Measurements from ENCODE around the gene NR2E1. TPM values are rescaled to one million over a fixed set of nuclear protein-coding genes. Genes with fewer than 3 reads are reported as not detected.

The NR2E1 gene
- total RNA-seq, 4 donors from 2014 or later = not detected

DNA sequence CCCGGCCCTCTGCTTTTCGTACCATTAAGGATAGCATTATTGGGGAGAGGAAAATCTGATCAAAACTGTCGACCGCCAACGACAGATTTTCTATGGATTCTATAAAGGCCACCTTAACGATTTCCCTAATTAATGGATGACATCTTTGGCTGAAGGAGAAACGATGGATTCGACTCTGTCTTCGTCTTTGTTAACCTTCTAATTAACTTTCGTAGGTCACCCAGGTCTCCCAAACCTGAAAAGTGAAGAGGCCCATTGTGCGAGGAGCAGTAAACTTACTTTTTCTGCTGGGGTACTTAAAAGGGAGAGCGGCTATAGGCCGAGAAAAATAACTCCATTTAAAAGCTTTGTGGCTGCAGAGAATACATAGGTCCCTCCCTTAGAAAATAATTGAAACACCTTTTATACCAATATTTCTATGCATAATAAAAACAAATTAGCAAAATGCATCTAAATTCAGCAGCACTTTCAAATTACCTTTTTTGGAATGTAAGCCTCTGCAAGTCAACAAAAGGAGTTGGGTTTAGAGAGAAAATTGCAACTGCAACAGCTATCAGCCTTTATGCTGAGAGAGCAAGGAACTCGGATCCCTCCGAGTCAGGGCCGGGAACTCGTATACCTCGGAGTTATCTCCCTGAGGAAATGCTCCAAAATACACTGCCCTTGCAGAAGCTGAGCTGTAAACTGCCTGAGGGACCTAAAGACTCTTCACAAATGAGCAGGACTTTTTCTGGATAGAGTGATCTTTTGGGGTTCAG, 31.4 kb upstream of the NR2E1 start:
- Histone ChIP-seq H3K36me3 (no peaks in the 10 kb centered on the region), H3K27me3 (peaks cover 98% of the 10 kb centered on the region), H3K4me1 (peaks cover 5 to 15% (median 11%) of the 10 kb centered on the region in 4 donors), H3K9me3 (no peaks in the 10 kb centered on the region), H3K4me3 (peak overlapping the region in 3 of 4 donors; percentile 32 to 55 (median 36)), H3K27ac (no peak overlapping the region)
- DNase-seq = no peak
- WGBS, 2 donors (ENCODE audit: low coverage in 1 of 2) = 27 to 30% methylated on average over 3 to 18 of the region's 18 CpGs
- intact Hi-C loops (cut with DNase I; ENCODE audit: low total_unique reads) = no loop called here
- in situ Hi-C loops (cut with MboI; ENCODE audit: low pct_ligation_motif_present in 1 of 4, low pct_unique_long_range_greater_than_20kb in 1 of 4, low sequenced_read_pairs in 3 of 4) = no loop called here
- TF ChIP-seq, protein P1, sequence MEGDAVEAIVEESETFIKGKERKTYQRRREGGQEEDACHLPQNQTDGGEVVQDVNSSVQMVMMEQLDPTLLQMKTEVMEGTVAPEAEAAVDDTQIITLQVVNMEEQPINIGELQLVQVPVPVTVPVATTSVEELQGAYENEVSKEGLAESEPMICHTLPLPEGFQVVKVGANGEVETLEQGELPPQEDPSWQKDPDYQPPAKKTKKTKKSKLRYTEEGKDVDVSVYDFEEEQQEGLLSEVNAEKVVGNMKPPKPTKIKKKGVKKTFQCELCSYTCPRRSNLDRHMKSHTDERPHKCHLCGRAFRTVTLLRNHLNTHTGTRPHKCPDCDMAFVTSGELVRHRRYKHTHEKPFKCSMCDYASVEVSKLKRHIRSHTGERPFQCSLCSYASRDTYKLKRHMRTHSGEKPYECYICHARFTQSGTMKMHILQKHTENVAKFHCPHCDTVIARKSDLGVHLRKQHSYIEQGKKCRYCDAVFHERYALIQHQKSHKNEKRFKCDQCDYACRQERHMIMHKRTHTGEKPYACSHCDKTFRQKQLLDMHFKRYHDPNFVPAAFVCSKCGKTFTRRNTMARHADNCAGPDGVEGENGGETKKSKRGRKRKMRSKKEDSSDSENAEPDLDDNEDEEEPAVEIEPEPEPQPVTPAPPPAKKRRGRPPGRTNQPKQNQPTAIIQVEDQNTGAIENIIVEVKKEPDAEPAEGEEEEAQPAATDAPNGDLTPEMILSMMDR (IDR thresholded peaks at IDR 0.05) = no peak
- TF ChIP-seq EP300 (IDR thresholded peaks at IDR 0.05; ENCODE audit: low read depth) (no peak), POLR2A (IDR thresholded peaks at IDR 0.05) (no peak), POLR2AphosphoS5 (IDR thresholded peaks at IDR 0.05) (no peak)

DNA sequence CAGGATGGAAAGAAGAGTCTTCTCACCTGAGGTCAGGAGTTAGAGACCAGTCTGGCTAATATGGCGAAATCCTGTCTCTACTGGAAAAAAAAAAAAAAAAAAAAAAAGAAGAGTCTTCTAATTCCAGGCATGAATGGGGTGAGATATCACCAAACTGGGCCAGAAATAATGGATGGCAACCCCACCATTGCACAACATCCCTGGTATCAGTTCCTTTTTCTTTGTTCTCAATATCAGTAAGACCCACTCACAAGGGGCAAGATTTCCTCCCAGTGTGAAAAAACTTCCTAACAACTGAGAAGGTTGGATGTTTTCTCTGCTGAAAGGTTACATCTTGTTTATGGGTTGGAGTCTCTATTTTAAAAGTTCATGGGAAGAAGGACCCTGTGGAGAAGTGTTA, 23.6 kb upstream of the NR2E1 start:
- Histone ChIP-seq H3K9me3 (no peaks in the 10 kb centered on the region), H3K27ac (no peak overlapping the region), H3K4me1 (no peaks in the 10 kb centered on the region), H3K27me3 (peaks cover 82% of the 10 kb centered on the region), H3K36me3 (no peaks in the 10 kb centered on the region), H3K4me3 (no peak overlapping the region)
- in situ Hi-C loops (cut with MboI; ENCODE audit: low pct_ligation_motif_present in 1 of 4, low pct_unique_long_range_greater_than_20kb in 1 of 4, low sequenced_read_pairs in 3 of 4) = no loop called here
- DNase-seq = no peak
- WGBS, 2 donors (ENCODE audit: low coverage in 1 of 2) = 72 to 86% methylated on average over 1 of the region's 1 CpG
- intact Hi-C loops (cut with DNase I; ENCODE audit: low total_unique reads) = no loop called here
- TF ChIP-seq EP300 (IDR thresholded peaks at IDR 0.05; ENCODE audit: low read depth) (no peak), POLR2AphosphoS5 (IDR thresholded peaks at IDR 0.05) (no peak), POLR2A (IDR thresholded peaks at IDR 0.05) (no peak)
- TF ChIP-seq, protein P1 (IDR thresholded peaks at IDR 0.05) = no peak

DNA sequence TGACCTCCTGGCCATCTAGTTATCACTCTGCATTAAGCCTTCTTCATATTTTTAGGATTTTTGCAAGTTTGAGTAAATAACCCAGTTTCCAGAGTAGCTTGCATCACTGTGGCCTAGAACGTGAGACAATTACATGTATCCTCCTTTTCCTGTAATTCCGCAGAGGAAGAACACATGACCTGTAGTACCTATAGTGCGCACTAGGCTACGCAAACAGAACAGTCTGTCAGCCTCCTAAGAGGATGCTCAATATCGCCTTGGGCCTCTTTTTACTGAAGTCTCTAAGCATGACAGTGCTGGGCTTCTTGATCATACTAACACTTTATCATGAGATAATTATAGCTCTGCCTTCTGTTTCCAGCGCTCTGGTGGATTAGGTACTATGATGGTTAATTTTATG, 20.2 kb upstream of the NR2E1 start:
- intact Hi-C loops (cut with DNase I; ENCODE audit: low total_unique reads) = no loop called here
- H3K36me3 ChIP-seq = no peaks in the 10 kb centered on the region
- H3K4me1 ChIP-seq = no peaks in the 10 kb centered on the region
- H3K9me3 ChIP-seq = no peaks in the 10 kb centered on the region
- H3K27ac ChIP-seq = no peak overlapping the region
- no peak overlapping the region for H3K4me3 ChIP-seq
- in situ Hi-C loops (cut with MboI; ENCODE audit: low pct_ligation_motif_present in 1 of 4, low pct_unique_long_range_greater_than_20kb in 1 of 4, low sequenced_read_pairs in 3 of 4) = no loop called here
- no peak for DNase-seq
- WGBS, 2 donors (ENCODE audit: low coverage in 1 of 2) = 88 to 94% methylated on average over 6 of the region's 6 CpGs
- H3K27me3 ChIP-seq = peaks cover 84% of the 10 kb centered on the region
- TF ChIP-seq, protein P1 (IDR thresholded peaks at IDR 0.05) = peak in 1 of 5 experiments; percentile 14
- TF ChIP-seq EP300 (IDR thresholded peaks at IDR 0.05; ENCODE audit: low read depth) = no peak

DNA sequence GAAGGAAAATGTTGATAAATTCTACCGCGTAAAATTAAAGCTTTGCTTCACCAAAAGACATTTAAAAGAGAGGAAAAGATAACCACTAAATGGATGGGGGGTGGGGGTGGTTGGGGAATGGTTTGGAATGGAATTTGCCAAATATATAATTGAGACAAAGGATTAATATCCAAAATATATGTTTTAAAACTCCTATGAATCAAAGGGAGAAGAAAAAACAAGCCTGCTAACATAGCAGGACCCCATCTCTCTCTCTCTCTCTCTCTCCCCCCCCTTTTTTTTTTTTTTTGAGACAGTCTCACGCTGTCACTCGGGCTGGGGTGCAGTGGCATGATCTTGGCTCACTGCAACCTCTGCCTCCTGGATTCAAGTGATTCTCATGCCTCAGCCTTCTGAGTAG, 13.4 kb upstream of the NR2E1 start:
- H3K9me3 ChIP-seq = no peaks in the 10 kb centered on the region
- 75 to 100% methylated on average over 2 to 4 of the region's 4 CpGs for WGBS, 2 donors (ENCODE audit: low coverage in 1 of 2)
- in situ Hi-C loops (cut with MboI; ENCODE audit: low pct_ligation_motif_present in 1 of 4, low pct_unique_long_range_greater_than_20kb in 1 of 4, low sequenced_read_pairs in 3 of 4) (no loop called here), intact Hi-C loops (cut with DNase I; ENCODE audit: low total_unique reads) (no loop called here)
- H3K27ac ChIP-seq = no peak overlapping the region
- H3K4me1 ChIP-seq = peaks cover 3 to 7% (median 5%) of the 10 kb centered on the region in 4 donors
- TF ChIP-seq, protein P1 (IDR thresholded peaks at IDR 0.05) = no peak
- TF ChIP-seq POLR2AphosphoS5 (IDR thresholded peaks at IDR 0.05) (no peak), EP300 (IDR thresholded peaks at IDR 0.05; ENCODE audit: low read depth) (no peak), POLR2A (IDR thresholded peaks at IDR 0.05) (no peak)
- DNase-seq = no peak
- no peak overlapping the region for H3K4me3 ChIP-seq
- peaks cover 100% of the 10 kb centered on the region for H3K27me3 ChIP-seq
- no peaks in the 10 kb centered on the region for H3K36me3 ChIP-seq

Measured in transverse colon (tissue), 4 donors.